ENCODE data around the gene C1QTNF4.

C1QTNF4 gene

DNA sequence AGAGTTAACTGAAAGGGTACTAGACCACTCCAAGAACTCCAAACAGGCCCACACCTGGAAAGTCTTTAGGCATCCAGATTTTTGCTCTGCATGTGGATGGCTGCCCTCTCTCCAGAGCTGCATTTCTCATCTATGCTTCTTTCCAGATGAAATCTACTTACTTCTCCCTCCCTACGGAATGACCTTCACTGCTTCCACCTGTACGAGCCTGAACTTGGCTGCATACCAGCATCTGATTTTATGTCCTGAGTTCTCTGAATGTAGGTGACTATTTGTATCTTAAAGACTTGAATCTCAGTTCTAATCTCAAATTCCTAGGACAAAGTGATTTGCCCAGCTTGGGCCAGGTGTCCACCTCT lies 54.6 kb downstream of the C1QTNF4 start:
- H3K4me3 ChIP-seq (ENCODE audit: low read depth, low read length), result no peak overlapping the region
- no peak for TF ChIP-seq CTCF (IDR thresholded peaks at IDR 0.05; ENCODE audit: low read depth, low read length)

Data from WI38 (cell line).